Neural cell (in vitro differentiated cells): ENCODE data around the gene NSDHL. TPM values are rescaled to one million over a fixed set of nuclear protein-coding genes. Genes with fewer than 3 reads are reported as not detected.

Experiments
- H2AFZ ChIP-seq: fragments of 200-600, 300-800 bp; sonication (generic), shearing (Covaris generic); 2 replicates; pipeline ENCODE4 v1.6.0; 2014; ENCODE audit warnings: low read depth, mild to moderate bottlenecking, antibody characterized with exemption, low read length, moderate library complexity
- H3F3A ChIP-seq: fragments of 200-600 bp; shearing (Covaris generic); 2 replicates; pipeline ENCODE4 v1.6.1; 2016; ENCODE audit warnings: mild to moderate bottlenecking, moderate library complexity, mixed read lengths, antibody characterized with exemption, low read length; ENCODE audit not compliant: insufficient read depth, poor library complexity, severe bottlenecking
- H3K27ac ChIP-seq: fragments of 200-600, 300-800 bp; sonication (generic), shearing (Covaris generic); 2 replicates; pipeline ENCODE4 v1.5.1; 2014; ENCODE audit warnings: mild to moderate bottlenecking, low read length, moderate library complexity
- H3K27me3 ChIP-seq: fragments of 300-800, 200-600 bp; sonication (generic), shearing (Covaris generic); 2 replicates; pipeline ENCODE4 v1.6.0; 2014; ENCODE audit warnings: mild to moderate bottlenecking, low read depth, low read length, moderate library complexity; ENCODE audit not compliant: insufficient read depth
- H3K36me3 ChIP-seq: fragments of 300-800, 200-600 bp; sonication (generic), shearing (Covaris generic); 2 replicates; pipeline ENCODE4 v1.5.1; 2014; ENCODE audit warnings: mild to moderate bottlenecking, antibody characterized with exemption, low read length, moderate library complexity; ENCODE audit not compliant: insufficient read depth
- H3K4me2 ChIP-seq: fragments of 300-800, 200-600 bp; sonication (generic), shearing (Covaris generic); 2 replicates; pipeline ENCODE4 v1.6.0; 2014; ENCODE audit warnings: mild to moderate bottlenecking, low read length
- H3K4me3 ChIP-seq: fragments of 300-800, 200-600 bp; sonication (generic), shearing (Covaris generic); 2 replicates; pipeline ENCODE4 v1.5.1; 2014; ENCODE audit warnings: mild to moderate bottlenecking, low read length, moderate library complexity
- H3K79me2 ChIP-seq: fragments of 200-600 bp; shearing (Covaris generic); replicated peaks from 2 replicates; pipeline ENCODE4 v1.6.0; 2014; ENCODE audit warnings: mild to moderate bottlenecking, low read length, moderate library complexity; ENCODE audit not compliant: insufficient read depth
- H3K9ac ChIP-seq: fragments of 300-800, 200-600 bp; sonication (generic), shearing (Covaris generic); 2 replicates; pipeline ENCODE4 v1.6.1; 2016; ENCODE audit warnings: mild to moderate bottlenecking, low read length, mixed read lengths
- H3K9me2 ChIP-seq: fragments of 200-600 bp; shearing (Covaris generic); 2 replicates; pipeline ENCODE4 v1.6.1; 2016; ENCODE audit warnings: mild to moderate bottlenecking, low read length, mixed read lengths; ENCODE audit not compliant: insufficient read depth
- H3K9me3 ChIP-seq: fragments of 200-600, 300-800 bp; sonication (generic), shearing (Covaris generic); 2 replicates; pipeline ENCODE4 v1.6.1; 2016; ENCODE audit warnings: mild to moderate bottlenecking, mixed run types, low read length, moderate library complexity, mixed read lengths
- H4K20me1 ChIP-seq: fragments of 200-600 bp; shearing (Covaris generic); 2 replicates; pipeline ENCODE4 v1.6.1; 2016; ENCODE audit warnings: mild to moderate bottlenecking, mixed run types; ENCODE audit not compliant: insufficient read depth
- CTCF ChIP-seq: fragments of 450-650 bp; IDR thresholded peaks from 2 replicates; pipeline ENCODE4 v1.5.1; 2014; ENCODE audit warnings: antibody characterized with exemption, mild to moderate bottlenecking, moderate library complexity; ENCODE audit not compliant: poor library complexity, severe bottlenecking
- EP300 ChIP-seq: fragments of 450-650 bp; conservative IDR thresholded peaks from 2 replicates; pipeline ENCODE4 v1.6.1; 2014; ENCODE audit warnings: antibody characterized with exemption, mild to moderate bottlenecking, moderate library complexity; ENCODE audit not compliant: poor library complexity, severe bottlenecking
- EZH2 ChIP-seq: fragments of 200-600, 300-800 bp; shearing (Covaris generic), sonication (generic); IDR thresholded peaks from 2 replicates; pipeline ENCODE4 v1.6.1; 2014; ENCODE audit warnings: antibody characterized with exemption, low read length, borderline replicate concordance, mild to moderate bottlenecking; ENCODE audit not compliant: insufficient read depth, poor library complexity, severe bottlenecking
- MXI1 ChIP-seq: fragments of 450-650 bp; conservative IDR thresholded peaks from 2 replicates; pipeline ENCODE4 v1.6.1; 2014; ENCODE audit warnings: antibody characterized with exemption, mild to moderate bottlenecking; ENCODE audit not compliant: poor library complexity, severe bottlenecking
- POLR2AphosphoS5 ChIP-seq: IDR thresholded peaks from 2 replicates; pipeline ENCODE4 v1.6.1; 2012
- RAD21 ChIP-seq: fragments of 450-650 bp; conservative IDR thresholded peaks from 2 replicates; pipeline ENCODE4 v1.6.1; 2014; ENCODE audit warnings: antibody characterized with exemption, mild to moderate bottlenecking, moderate library complexity
- SMC3 ChIP-seq: fragments of 450-650 bp; conservative IDR thresholded peaks from 2 replicates; pipeline ENCODE4 v1.6.1; 2014; ENCODE audit warnings: antibody characterized with exemption, mild to moderate bottlenecking, moderate library complexity; ENCODE audit not compliant: poor library complexity
- TAF1 ChIP-seq: IDR thresholded peaks from 2 replicates; pipeline ENCODE4 v1.6.1; 2012; ENCODE audit warnings: low read depth
- polyA plus RNA-seq: library from polyadenylated mRNA; depleted of rRNA; stranded (reverse); fragments of >200 nt; gene quantifications from 2 replicates; pipeline ENCODE4 v1.2.3, GENCODE V29; 2014
- TF ChIP-seq, protein P1 (sequence below): IDR thresholded peaks from 2 replicates; pipeline ENCODE4 v1.6.1; 2012; ENCODE audit warnings: borderline replicate concordance

NSDHL gene
- polyA plus RNA-seq, 1 donor from 2014 or later, result 18.4 TPM

DNA sequence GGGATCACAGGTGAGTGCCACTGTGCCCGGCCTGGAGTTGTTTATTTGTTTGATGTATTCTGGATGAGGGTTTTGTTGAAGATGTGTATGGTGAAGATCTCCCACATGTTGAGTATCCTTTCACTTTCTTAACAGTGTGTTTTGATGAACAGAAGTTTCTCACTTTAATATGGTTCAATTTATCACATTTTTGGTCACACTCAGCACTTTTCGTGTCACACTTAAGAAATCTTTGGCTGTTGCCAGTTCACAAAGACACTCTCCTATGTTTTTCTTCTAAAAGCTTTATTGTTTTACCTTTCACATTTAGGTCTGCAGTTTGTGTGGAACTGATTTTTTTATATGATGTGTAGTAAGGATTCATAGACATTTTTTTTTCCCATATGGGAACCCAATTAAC, 50.4 kb downstream of the NSDHL start:
- H3K9me3 ChIP-seq, result no peaks in the 10 kb centered on the region
- H3F3A ChIP-seq, result no peaks in the 10 kb centered on the region
- no peaks in the 10 kb centered on the region for H3K27me3 ChIP-seq
- TF ChIP-seq RAD21 (no peak), POLR2AphosphoS5 (no peak), CTCF (no peak), TAF1 (no peak), SMC3 (no peak), EZH2 (no peak), EP300 (no peak), MXI1 (no peak)
- TF ChIP-seq, protein P1, sequence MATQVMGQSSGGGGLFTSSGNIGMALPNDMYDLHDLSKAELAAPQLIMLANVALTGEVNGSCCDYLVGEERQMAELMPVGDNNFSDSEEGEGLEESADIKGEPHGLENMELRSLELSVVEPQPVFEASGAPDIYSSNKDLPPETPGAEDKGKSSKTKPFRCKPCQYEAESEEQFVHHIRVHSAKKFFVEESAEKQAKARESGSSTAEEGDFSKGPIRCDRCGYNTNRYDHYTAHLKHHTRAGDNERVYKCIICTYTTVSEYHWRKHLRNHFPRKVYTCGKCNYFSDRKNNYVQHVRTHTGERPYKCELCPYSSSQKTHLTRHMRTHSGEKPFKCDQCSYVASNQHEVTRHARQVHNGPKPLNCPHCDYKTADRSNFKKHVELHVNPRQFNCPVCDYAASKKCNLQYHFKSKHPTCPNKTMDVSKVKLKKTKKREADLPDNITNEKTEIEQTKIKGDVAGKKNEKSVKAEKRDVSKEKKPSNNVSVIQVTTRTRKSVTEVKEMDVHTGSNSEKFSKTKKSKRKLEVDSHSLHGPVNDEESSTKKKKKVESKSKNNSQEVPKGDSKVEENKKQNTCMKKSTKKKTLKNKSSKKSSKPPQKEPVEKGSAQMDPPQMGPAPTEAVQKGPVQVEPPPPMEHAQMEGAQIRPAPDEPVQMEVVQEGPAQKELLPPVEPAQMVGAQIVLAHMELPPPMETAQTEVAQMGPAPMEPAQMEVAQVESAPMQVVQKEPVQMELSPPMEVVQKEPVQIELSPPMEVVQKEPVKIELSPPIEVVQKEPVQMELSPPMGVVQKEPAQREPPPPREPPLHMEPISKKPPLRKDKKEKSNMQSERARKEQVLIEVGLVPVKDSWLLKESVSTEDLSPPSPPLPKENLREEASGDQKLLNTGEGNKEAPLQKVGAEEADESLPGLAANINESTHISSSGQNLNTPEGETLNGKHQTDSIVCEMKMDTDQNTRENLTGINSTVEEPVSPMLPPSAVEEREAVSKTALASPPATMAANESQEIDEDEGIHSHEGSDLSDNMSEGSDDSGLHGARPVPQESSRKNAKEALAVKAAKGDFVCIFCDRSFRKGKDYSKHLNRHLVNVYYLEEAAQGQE, result no peak
- H3K79me2 ChIP-seq, result no peaks in the 10 kb centered on the region
- no peak overlapping the region for H3K9ac ChIP-seq
- H3K36me3 ChIP-seq, result no peaks in the 10 kb centered on the region
- H4K20me1 ChIP-seq, result no peaks in the 10 kb centered on the region
- H3K4me3 ChIP-seq, result no peak overlapping the region
- H2AFZ ChIP-seq, result no peak overlapping the region
- H3K9me2 ChIP-seq, result no peaks in the 10 kb centered on the region
- no peak overlapping the region for H3K27ac ChIP-seq
- no peak overlapping the region for H3K4me2 ChIP-seq

GRCh38 chrX:152884171-152884570, 53.3 kb downstream of the NSDHL start:
- H4K20me1 ChIP-seq, result no peaks in the 10 kb centered on the region
- no peak overlapping the region for H3K9ac ChIP-seq
- H3K36me3 ChIP-seq, result no peaks in the 10 kb centered on the region
- TF ChIP-seq, protein P1, result no peak
- no peak for TF ChIP-seq SMC3
- no peak for TF ChIP-seq CTCF
- TF ChIP-seq MXI1, result no peak
- TF ChIP-seq EZH2, result no peak
- no peak for TF ChIP-seq EP300
- no peak for TF ChIP-seq POLR2AphosphoS5
- TF ChIP-seq TAF1, result no peak
- no peak for TF ChIP-seq RAD21
- H3K9me3 ChIP-seq, result no peaks in the 10 kb centered on the region
- no peak overlapping the region for H3K4me2 ChIP-seq
- H3K27ac ChIP-seq, result no peak overlapping the region
- H3K4me3 ChIP-seq, result no peak overlapping the region
- no peaks in the 10 kb centered on the region for H3K9me2 ChIP-seq
- H3F3A ChIP-seq, result no peaks in the 10 kb centered on the region
- H2AFZ ChIP-seq, result no peak overlapping the region
- no peaks in the 10 kb centered on the region for H3K79me2 ChIP-seq
- H3K27me3 ChIP-seq, result no peaks in the 10 kb centered on the region
